ENCODE data around the gene TMPRSS12.
"Not testable (repeated sequence)": the region's sequence is repeated elsewhere in the genome, so short reads cannot be mapped to it uniquely, and the experiment has no call there.

Gene TMPRSS12, protein sequence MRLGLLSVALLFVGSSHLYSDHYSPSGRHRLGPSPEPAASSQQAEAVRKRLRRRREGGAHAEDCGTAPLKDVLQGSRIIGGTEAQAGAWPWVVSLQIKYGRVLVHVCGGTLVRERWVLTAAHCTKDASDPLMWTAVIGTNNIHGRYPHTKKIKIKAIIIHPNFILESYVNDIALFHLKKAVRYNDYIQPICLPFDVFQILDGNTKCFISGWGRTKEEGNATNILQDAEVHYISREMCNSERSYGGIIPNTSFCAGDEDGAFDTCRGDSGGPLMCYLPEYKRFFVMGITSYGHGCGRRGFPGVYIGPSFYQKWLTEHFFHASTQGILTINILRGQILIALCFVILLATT

GRCh38 chr12:50842637-50843493, at the start of gene TMPRSS12:
TMPRSS12 (plus strand) TSS chr12:50842926; CDS start chr12:50842965, 39 bp downstream.
- no peak for DNase-seq

- peak; percentile 16 for DNase-seq
Observed at GRCh38 chr12:50799908-50800307, 42.8 kb upstream of the TMPRSS12 start.

GRCh38 chr12:50803230-50803875, 39.4 kb upstream of the TMPRSS12 start:
- DNase-seq = no peak

DNA sequence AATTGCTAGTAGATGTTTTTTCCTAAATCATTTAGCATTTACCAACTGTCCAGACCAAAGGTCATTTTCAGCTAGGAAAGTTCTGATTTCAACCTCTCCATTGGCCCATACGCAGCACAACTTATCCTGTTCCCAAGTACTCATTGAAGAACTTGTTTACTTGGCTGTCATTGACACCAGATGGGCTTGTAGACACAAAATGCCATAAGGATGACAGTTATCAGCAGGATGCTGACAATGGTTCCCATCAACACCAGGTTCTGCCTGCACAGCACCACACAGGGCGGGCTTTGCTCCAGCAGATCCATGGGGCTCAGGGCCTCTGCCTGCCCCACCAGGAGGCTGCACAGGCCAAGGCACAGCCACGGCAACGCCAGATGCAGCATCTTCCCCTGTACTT, 36.5 kb upstream of the TMPRSS12 start:
- DNase-seq = no peak

- not testable (repeated sequence) for DNase-seq
Observed at GRCh38 chr12:50809131-50809530, 33.6 kb upstream of the TMPRSS12 start.

DNA sequence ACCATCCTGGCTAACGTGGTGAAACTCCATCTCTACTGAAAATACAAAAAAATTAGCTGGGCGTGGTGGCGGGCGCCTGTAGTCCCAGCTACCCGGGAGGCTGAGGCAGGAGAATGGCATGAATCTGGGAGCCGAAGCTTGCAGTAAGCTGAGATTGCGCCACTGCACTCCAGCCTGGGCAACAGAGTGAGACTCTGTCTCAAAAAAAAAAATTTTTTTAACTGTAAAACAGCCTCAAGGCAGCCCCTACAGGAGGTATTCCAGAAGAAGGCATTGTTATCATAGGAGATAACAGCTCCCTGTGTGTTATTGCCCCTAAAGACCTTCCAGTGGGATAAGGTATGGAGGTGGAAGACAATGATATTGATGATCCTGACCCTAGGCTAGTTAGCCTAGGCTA, 27.8 kb upstream of the TMPRSS12 start:
- DNase-seq = not testable (repeated sequence)

DNA sequence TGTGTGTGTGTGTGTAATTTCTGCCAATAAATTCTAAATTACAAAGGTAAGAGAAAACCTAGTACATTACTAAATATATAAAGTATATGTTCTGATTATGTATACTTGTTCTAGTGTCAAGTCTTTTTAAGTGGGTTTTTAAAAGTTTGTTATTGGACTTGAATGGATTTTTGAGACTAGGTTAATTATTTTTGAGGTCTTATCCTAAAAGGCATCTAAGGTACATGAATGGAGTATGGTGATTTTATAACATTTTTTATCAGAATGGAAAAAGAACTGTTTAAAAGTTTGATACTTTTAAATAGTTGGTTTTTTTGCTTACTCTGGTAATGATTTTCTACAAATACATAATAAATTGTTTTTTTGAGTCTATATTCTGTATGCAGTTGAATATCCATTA, 22.5 kb upstream of the TMPRSS12 start:
- no peak for DNase-seq

DNA sequence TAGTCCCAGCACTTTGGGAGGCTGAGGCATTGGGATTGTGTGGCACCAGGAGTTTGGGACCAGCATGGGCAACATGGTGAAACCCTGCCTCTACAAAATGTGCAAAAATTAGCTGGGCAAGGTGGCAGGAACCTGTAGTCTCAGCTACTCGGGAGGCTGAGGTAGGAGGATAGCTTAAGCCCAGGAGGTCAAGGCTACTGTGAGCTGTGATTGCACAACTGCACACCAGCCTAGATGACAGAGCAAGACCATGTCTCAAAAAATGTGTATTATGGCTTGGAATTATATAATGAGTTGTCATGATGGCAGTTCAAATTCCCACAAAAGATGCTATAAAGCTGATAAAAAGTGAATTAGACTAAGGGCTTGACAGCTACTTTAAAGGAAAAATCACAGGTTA, 20.6 kb upstream of the TMPRSS12 start:
- DNase-seq = no peak

- DNase-seq = not testable (repeated sequence)
Observed at GRCh38 chr12:50823724-50824123, 19.0 kb upstream of the TMPRSS12 start.

DNA sequence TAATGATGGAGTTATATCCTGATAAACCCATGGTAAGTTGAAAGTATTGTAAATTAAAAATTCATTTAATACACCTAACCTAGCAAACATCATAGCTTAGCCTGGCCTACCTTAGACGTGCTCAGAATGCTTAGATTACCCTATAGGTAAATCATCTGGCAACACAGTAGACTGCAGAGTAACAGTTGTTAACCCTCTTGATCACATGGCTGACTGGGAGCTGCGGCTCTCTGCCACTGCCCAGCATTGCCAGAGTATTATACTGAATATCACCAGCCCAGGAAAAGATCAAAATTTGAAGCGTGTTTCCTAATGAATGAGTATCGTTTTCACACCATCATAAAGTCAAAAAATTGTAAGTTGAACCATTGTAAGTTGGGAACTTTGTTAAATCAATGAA, 17.8 kb upstream of the TMPRSS12 start:
- DNase-seq = no peak

DNA sequence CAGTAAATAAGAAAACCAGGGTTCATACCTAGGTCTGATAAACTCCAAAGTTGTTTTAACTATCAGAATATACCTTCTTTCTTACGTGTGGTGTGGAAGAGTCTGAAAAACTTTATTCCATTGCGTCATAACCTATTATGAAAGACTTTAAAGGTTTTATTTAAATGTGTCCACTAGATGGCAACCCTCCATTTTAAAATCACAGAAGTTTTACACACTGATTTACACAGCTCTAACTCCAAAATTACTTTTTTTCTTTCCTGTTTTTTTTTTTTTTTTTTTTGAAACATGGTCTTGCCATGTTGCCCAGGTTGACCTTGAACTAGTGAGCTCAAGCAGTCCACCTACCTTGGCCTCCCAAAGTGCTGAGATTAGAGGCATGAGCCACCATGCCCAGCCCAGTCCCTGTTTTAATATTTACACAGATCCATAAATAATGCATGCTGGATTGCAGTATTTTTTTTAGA, 17.3 kb upstream of the TMPRSS12 start:
- peak; percentile 67 for DNase-seq

DNA sequence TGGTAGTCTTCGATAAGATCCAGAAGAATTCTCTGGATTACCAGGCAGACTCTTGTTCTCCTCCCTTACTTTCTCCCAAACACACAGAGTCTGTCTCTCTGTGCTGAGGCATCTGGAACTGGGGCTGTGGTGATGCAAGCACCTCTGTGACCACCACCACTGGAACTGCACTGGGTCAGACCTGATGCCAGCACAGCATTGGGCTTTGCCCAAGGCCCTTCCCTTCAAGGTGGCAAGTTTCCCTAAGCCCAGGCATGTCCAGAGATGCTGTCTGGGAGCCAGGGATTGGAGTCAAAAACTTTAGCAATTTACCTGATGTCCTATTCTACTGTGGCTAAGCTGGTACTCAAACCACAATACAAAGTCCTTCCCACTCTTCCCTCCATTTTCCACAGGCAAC, 14.6 kb upstream of the TMPRSS12 start:
- no peak for DNase-seq

GRCh38 chr12:50828886-50829285, 13.8 kb upstream of the TMPRSS12 start:
- DNase-seq = no peak

GRCh38 chr12:50833801-50834200, 8.9 kb upstream of the TMPRSS12 start:
- not testable (repeated sequence) for DNase-seq

- DNase-seq = no peak
Observed at GRCh38 chr12:50839042-50839441, 3.7 kb upstream of the TMPRSS12 start.

GRCh38 chr12:50840809-50841487, 1.8 kb upstream of the TMPRSS12 start:
- peak; percentile 17 for DNase-seq

- DNase-seq = no peak
Observed at GRCh38 chr12:50841716-50842531, 802 bp upstream of the TMPRSS12 start.

- DNase-seq = no peak
Observed at GRCh38 chr12:50845021-50845647, 2.4 kb downstream of the TMPRSS12 start.

DNA sequence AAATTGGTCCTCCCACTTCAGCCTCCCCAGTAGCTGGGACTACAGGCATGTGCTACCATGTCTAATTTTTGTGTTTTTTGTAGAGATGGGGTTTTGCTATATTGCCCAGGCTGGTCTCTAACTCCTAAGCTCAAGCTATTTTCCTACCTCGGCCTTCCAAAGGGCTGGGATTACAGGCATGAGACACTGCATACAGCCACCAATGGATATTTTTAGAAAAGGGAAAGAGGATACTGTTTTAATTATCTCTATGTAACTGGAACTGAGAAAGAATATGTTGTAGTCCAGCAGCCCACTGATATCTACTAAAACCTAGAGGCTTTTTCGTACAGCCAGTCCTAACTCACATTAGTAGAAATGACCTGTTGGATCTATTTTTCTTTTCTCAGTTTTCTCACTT, 6.2 kb downstream of the TMPRSS12 start:
- no peak for DNase-seq

DNA sequence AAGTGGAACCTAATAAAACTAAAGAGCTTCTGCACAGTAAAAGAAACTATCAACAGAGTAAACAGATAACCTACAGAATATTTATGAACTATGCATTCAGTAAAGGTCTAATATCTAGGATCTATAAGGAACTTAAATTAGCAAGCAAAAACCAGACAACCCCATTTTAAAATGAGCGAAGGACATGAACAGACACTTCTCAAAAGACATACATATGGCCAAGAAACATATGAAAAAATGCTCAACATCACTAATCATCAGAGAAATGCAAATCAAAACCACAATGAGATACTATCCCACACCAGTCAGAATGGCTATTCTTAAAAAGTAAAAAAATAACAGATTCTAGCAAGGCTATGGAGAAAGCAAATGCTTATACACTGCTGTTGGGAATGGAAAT, 12.5 kb downstream of the TMPRSS12 start:
- DNase-seq = not testable (repeated sequence)

DNA sequence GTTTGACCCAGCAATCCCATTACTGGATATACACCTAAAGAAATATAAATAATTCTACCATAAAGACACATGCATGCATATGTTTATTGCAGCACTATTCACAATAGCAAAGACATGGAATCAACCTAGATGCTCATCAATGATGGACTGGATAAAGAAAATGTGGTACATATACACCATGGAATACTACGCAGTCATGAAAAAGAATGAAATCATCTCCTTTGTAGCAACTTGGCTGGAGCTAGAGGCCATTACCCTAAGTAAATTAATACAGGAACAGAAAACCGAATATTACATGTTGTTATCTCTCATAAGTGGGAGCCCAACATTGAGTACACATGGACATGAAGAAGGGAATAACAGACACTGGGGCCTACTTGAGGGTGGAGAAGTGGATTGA, 13.0 kb downstream of the TMPRSS12 start:
- DNase-seq = not testable (repeated sequence)

All from MV-4-11 (cell line).